HTR-8/SVneo (cell line): ENCODE data around the gene POLR3G.

Experiments used
- DNase-seq: peaks from one replicate; pipeline ENCODE4 v3.0.0; 2011; ENCODE audit warnings: low spot score, mixed read lengths; ENCODE audit not compliant: insufficient read length
- FAIRE-seq: peaks from 2 replicates; lab custom pipeline; 2011; peaks lifted over from hg19 to GRCh38; lab: Jason Lieb, UNC

Gene POLR3G, protein sequence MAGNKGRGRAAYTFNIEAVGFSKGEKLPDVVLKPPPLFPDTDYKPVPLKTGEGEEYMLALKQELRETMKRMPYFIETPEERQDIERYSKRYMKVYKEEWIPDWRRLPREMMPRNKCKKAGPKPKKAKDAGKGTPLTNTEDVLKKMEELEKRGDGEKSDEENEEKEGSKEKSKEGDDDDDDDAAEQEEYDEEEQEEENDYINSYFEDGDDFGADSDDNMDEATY

DNA sequence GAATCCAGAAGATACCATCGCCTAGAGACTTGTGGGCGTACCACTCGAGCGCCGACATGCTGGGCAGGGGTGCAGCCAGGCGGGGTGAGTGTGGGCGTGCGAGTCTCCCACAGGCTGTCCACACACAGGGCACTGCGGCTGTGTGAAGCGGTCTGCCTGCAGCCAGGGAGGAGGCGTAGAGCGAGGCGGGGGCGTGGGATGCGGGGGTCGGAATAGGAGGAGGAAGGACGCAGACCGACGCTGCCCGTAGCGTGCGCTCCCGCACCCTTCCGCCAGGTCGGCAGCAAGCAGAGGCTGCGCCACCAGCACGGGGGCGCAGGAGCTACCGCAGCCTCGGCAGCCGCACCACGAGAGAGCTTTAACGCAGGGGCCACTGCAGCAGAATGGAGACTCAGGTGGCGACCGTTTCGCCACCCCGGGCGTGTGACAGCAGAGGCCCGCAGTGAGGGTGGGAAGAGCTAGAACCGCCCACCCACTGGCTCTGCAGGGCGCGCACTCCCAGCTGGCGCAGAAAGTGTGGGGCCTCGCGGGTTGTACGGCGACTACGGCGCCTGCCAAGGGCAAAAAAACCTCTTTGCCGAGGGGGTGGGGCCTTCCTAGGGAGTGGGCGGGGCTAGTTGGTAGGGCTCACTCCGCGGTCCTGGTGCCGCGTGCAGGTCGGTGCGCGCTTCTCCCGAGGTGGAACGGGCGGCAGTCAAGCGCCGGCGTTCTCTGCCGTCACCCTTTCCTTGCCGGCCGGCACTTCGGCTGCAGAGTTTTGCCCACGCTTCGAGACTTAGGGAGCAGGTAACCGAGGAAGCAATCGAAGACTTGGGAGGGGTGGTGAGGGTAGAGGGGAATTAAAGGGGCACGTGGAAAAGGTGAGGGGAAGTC lies at the start of gene POLR3G, which contains the start of gene MBLAC2:
Gene POLR3G, plus strand, starts transcription at position 630 of the 873 bp plus-strand sequence. CDS start 10,704 bp downstream, outside the sequence.
Gene MBLAC2, minus strand, starts transcription at position 537 of the 873 bp plus-strand sequence. Its CDS starts 479 bp downstream, at position 58.
- DNase-seq: peak; percentile 84
- FAIRE-seq: peak; percentile 28

DNA sequence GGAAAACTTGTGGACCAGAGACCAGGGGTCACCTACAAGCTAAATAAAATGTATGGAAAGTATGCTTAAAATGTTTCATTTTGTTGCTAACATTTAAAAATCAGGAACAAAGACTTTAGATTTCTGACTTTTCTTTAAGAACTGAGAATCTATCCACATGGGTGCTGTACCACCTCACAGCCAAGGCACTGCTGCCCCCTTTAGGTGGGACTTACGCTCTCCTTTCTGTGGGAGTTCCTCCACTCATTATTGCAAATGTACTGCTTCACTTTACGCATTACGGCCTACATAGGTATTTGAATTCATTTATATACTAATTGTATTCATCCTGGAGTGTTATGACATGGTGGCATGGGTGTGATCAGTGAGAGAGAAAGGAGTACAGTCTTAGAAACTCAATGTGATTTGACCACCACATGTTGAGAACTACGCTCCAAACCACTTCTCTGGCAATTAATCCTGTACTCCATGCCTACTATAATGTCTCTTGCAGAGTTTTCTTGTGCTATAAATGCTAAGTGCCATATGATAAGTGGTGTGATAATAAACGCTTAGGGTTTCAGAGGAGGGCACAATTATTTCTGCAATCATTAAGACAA lies 40.4 kb upstream of the POLR3G start:
- DNase-seq (peak; percentile 17), FAIRE-seq (no peak)

DNA sequence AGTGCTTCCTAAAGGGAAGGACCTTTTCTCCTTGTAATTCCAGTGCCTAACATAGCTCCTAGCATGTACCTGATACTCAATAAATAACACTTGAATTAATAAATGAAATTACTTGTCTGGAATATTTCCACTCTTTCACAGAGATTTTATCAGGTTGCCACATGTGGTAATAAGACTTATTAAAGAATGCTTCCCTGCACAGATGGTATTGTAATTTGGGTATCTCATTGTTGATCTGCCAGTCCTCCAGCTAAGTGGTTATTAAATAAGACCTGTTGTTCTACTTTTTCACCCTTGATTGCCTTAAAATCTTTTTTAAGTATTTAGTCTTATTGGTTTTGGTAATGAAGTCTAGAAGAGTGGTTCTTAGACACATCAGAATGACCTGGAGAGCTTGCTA lies 37.0 kb upstream of the POLR3G start:
- FAIRE-seq (no peak), DNase-seq (no peak)

DNA sequence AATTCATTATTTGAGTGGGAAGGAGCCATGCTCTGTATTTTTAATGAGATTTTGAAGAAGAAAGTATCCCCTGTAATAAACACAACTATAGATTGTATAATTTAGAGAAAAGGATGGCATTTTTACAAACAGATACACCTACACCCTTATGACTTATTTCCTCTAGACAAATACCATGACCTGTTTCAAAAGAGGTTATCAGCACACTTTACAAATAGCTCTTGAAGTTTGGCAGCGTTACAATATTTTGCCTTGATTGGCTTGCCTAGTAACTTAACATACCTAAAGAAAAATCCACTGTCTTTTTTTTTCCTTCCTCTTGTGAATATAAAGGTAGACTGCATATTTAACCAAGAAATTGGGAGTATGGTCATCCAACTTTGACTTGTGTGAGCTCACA lies 36.6 kb upstream of the POLR3G start:
- FAIRE-seq (no peak), DNase-seq (no peak)

DNA sequence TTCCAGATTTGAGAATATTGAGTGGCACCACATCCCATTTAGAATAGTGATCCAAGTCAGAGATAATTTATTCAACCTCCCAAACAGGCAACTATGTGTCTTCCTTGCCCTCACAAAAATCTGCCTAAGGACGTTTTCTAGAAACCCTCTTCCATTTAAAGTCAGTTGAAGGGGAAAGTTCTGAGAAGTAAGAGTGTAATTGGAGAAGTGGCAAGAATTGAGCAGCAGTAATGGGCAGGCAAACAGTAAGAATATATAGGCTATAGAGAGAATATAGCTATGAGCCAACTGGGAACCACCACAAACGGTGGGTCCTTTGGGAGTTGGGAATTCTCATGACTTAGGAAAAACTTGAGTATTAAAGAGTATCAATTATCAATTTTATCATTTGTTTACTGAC lies 34.0 kb upstream of the POLR3G start:
- no peak for FAIRE-seq
- DNase-seq: no peak

DNA sequence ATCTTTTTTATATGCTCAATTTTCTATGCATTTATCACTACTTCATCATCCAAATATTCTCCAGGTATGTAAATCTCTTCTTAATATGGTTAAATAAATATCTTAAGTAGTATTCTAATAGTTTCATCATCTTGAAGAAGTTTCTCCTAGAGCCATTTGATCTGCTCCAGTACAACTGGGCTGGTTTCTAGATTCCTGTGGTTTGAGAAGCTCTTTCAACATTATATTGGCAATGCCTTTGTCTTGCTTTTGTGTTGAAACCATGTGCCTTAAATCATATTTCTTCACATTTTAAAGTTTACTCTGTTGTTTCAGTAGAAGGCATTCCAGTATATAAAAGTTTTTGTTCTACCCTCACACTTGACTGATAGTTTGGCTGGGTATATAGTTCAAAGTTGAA lies 27.7 kb upstream of the POLR3G start:
- no peak for DNase-seq
- FAIRE-seq: no peak

DNA sequence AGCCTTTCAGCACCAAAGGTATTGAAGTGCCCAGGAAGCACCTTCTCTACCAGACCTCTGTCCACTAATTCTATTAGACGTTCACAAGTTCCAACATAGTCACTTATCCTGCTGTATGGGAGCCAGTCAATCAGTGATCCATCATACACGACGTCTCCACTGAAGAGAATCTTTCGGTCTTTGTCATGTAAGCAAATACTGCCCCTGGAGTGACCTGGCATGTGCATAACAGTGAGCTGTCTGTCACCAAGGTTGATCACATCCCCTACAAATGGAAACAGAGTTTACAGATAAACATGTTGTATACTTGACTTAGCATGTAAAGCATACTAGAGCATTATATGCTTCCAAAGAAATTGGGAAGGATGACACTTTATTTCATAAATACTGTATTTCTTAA lies 13.4 kb upstream of the POLR3G start:
- DNase-seq (no peak), FAIRE-seq (no peak)

DNA sequence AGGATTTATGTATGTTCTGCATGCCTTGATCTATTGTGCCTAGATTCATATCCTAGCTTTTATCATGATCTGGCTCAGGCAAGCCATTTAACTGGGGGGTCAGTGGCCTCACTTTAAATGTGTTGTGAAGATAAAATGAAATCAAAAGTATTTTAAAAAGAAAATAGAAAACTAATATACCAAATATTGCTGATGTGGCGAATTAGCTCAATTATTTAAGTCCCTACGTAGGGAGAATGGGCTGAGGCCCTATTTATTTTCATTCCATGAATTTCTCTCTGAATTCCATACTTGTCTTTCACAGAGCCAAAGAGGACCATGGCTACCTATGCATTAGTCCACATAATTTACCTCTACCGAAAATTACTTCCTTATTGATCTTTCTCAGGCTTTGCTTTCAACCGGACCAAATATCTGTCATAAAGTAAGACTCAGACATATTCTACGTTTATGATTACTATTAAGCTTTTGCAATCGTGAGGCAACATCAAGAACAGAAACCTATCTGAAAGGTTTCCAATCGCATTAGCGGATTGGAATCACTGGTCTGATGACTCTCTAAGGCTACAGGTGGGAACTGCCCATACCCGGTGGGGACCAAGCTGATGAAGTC lies 1.8 kb upstream of the POLR3G start:
- no peak for FAIRE-seq
- DNase-seq: no peak

DNA sequence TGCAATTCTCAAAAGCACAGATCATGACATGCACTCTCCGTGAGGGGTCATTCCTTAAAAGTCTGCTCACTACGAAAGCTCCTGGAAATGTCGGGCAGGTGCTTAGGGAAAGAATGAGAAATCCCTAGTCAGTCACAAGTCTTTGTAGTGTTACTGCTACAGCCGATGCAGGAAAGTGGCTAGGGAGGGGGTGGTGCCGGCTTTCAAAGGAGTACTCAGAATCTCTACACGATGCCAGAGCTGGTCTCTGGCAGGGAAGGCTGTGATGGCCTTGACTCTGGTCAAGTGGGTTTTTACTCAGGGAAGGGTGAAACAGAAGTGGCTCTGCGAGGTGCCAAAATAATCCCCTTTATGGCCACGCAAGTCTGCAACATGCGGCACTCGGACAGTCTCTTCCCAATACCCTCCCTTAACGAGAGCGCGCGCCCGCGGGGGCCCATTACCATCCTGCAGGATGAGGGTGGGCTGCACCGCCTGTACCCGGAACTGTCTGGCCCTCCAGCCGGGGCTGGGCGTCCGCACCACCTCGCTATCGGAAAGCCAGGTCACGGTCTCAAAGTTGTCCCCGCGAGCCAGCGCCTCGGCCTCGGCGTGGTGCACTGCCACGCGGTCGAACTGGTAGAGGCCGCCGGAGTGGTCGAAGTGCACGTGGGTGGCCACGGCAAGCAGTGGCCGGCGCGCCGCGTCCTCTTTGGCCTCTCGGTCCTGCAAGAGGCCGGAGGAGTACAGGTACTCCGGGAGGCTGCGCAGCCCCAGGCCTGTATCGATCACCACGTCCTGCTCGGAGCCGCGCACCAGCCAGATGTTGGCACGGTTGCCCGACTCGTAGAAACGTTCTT lies 1.0 kb upstream of the POLR3G start:
- DNase-seq (no peak), FAIRE-seq (no peak)

DNA sequence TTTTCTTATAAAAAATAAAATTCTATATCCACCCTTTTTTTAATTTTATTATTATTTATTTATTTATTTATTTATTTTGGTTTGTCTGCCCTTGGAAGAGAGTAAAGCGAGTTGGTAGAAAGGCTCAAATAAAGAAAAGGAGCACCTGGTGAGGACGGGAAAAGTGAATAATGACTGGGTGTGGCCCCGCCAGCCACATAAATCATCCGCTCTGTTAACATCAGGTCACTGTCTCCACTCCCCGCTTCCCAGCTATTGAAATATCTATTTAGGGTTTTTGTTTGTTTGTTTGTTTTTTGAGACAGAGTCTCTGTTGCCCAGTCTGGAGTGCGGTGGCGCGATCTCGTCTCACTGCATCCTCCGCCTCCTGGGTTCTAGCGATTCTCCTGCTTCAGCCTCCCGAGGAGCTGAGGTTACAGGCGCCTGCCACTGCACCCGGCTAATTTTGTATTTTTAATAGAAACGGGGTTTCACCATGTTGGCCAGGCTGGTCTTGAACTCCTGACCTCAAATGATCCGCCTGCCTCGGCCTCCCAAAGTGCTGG lies 844 bp downstream of the POLR3G start:
- no peak for FAIRE-seq
- DNase-seq: no peak

DNA sequence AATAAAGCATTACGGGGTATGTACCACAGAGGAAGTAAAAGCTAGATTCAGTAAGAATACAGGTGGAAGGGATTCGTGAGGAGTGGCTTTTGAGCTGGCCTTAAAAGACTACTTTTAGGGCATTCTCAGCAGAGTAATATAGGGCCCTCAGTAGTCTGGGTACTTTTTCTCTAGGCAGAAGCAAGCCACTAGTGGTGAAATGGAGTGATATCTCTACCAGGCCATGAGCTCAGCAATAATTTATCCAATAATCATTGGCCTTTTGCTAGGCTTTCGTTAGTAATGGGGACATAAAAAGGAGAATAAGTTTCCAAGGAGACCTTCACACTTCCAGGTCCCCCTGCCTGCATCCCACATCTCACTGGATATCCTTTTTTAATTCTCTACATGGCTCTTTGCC lies 1.7 kb downstream of the POLR3G start:
- no peak for FAIRE-seq

DNA sequence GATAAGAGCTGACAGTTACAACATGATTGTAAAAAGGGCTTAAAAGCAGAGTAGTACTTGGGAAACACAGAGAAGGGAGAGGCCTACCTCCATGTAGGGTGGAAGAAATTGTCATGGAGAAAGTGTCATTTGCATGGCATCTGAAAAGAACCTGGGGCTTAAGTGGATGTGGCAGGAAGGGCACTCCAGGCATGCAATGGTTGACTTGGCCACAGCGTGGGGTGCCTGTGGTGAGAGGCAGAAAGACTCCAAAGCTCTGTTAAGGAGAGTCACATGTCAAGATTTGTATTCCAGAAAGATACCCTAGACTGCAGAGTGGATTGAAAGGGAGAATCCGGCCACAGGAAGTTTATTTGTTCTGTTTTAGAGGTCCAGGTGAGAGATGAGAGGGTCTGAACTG lies 2.4 kb downstream of the POLR3G start:
- DNase-seq (no peak), FAIRE-seq (no peak)

More for the DNA sequence above, 1.7 kb downstream of the POLR3G start:
- DNase-seq: no peak

DNA sequence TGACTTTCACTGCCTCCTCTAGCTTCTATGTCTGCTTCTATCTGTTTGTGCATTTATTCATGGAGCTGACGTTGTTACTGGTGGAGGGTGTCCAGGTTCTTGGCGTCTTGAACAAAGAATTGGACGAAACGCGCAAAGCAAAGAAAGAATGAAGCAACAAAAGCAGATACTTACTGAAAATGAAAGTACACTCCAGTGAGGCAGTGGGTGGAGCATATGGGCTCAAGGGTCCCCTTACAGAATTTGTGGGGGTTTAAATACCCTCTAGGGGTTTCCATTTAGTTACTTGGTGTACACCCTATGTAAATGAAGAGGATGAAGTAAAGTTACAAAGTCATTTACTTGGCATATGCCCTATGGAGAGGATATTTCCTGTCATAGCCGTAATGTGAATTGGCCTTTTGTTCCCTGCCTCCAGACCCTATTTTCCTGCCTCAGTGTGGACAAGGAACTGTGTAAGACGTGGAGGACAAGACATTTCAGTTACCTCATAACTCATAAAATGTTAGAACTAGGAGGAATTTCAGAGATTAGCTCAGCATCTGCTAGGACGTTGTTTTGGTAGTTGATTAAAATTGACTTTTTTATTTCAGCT lies 3.1 kb downstream of the POLR3G start:
- FAIRE-seq (no peak), DNase-seq (no peak)

DNA sequence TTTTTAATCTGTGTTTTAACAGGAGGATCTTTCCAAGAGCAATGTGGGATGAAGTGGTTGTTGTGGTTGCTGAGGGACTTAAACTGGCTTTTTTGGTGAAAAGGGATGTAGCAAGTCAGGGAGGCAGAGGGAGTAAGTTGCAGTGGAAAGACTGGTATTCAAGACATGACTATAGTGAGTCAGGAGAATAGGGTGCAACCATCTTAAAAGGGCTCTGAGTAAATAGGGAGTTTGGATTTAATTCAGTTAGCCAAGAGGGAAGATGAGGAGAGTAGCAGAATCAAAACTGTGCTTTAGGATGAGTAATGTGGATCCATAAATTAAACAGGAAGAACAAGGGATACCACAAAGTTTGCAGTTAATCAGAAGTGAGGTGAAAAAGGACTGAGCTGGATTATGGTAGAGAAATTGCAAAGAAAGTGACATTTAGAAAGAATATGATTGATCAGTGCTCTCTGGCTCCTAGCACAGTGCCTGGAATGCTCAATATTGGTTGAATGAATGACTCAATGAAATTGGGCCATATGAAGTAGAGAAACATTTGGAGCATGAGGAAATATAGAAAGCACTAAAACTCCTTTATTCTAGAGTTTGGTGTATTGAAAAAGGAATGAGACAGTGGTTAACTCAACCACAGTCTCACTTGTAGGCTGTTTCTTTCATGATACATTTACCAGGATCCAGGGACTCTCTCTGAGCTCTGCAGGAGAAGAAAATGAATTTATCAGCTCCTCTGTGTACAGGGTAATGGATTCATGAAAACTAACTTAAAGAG lies 5.1 kb downstream of the POLR3G start:
- FAIRE-seq: no peak
- DNase-seq: no peak

DNA sequence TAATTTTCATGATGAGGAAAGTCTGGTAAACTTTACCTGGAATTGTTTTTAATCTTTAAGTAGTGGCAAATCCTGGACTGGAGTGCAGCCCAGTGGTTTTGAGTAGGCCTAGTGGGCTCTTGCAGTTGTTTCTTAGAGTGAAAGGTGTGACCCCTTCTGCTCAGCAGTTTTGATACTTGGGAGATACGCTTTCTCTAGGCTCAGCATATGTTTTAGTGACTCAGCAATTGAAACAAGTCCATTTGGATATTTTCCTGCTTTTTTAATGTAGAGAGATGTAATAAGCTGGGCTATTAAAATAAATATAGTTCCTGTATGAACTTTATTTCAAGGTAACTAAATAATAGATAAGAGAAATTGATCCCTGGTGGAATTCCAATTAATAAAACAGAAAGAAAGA lies 6.0 kb downstream of the POLR3G start:
- no peak for DNase-seq
- FAIRE-seq: no peak

DNA sequence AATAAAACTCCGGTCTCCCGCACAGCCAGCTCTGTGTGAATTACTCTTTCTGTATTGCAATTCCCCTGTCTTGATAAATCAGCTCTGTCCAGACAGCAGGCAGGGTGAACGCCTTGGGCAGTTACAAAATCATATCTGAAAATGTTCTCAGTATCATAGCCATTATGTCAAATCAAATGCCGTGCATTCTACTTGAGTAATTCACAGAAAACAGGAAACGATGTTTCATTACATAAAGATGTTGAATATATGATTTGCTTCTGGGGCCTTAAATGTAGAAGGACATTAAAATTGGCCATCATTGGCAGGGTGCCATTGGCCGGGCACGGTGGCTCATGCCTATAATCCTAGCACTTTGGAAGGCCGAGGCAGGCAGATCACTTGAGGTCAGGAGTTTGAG lies 8.5 kb downstream of the POLR3G start:
- DNase-seq (no peak), FAIRE-seq (peak; percentile 48)

DNA sequence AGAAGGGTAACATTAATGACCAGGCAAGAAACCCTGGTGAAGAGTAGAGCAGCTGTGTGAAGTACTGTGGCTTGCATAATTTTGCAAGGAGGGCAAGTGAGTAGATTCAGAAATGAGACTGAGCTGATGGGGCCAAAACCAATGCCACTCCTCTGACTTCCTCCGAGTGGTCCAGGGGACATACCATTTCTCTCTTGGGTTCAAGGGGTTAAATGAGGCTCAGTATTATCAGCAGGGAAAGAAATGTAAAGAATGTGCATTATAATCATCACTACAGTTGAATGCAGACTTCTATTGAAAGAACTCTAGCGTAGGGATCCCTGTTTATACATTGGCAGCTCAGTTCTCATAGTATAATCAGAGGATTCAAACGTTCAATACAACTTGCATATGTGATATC lies 9.9 kb downstream of the POLR3G start:
- no peak for DNase-seq
- FAIRE-seq: no peak

DNA sequence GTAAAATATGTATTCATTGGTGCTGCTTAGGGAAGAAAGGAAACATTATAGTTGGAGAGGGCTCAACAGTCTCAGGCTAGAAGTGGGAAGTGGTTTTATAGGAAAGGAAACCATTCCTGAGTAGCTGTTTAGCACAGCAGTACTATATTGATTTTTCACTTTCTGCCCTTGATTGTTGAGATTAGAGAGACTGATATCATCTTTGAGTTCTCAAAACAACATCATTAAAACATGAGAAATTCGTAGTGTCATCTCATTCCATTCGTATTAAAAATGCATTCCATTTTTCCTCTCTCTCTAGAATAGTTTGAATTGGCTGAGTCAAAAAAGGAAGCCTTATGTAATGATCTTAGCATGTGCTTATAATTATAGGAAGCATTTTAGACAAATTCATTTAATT lies 14.1 kb downstream of the POLR3G start:
- FAIRE-seq (no peak), DNase-seq (no peak)
